Adrenal gland (tissue), 12 donors: ENCODE data around the gene LDLR. TPM values are rescaled to one million over a fixed set of nuclear protein-coding genes. Genes with fewer than 3 reads are reported as not detected.
"Not testable (repeated sequence)": the region's sequence is repeated elsewhere in the genome, so short reads cannot be mapped to it uniquely, and the experiment has no call there.

ENCODE experiments used
- DNase-seq, 7 donors: peaks; one replicate each; pipeline ENCODE4 v3.0.0-alpha.2; 2019 to 2020
- H3K27ac ChIP-seq, 5 donors: fragments of 200-600 bp; sonication (generic) in 4 of 5; 1 replicate in 3 of 5; 2 replicates in 2 of 5; pipeline versions ENCODE4 v1.5.1 to v1.8.0; 2016 to 2020; ENCODE audit warnings: mild to moderate bottlenecking in 1 of 5
- H3K27me3 ChIP-seq: fragments of 200-600 bp; 2 replicates; pipeline ENCODE4 v1.8.0; 2021
- H3K36me3 ChIP-seq, 2 donors: fragments of 200-600 bp; replicated peaks in 1 of 2; 1 replicate in 1 of 2; 2 replicates in 1 of 2; pipeline versions ENCODE4 v1.5.1 to v1.8.0; 2018 to 2022
- H3K4me1 ChIP-seq, 2 donors: fragments of 200-600 bp; replicated peaks in 1 of 2; 1 replicate in 1 of 2; 2 replicates in 1 of 2; pipeline versions ENCODE4 v1.5.1 to v1.8.0; 2018 to 2021
- H3K4me3 ChIP-seq, 4 donors: fragments of 200-600 bp; sonication (generic) in 3 of 4; one replicate each; pipeline ENCODE4 v1.5.1; 2016 to 2018
- H3K9me3 ChIP-seq, 3 donors: fragments of 200-600 bp; sonication (generic) in 1 of 3; replicated peaks in 1 of 3; 1 replicate in 2 of 3; 2 replicates in 1 of 3; pipeline versions ENCODE4 v1.5.1 to v1.8.0; 2016 to 2021
- POLR2A ChIP-seq, 2 donors: fragments of 450-650 bp; IDR thresholded peaks; one replicate each; pipeline ENCODE4 v1.6.1; 2017; ENCODE audit warnings: antibody characterized with exemption in 2 of 2, mild to moderate bottlenecking in 2 of 2, moderate library complexity in 1 of 2
- WGBS, 4 donors: extraction: QIAGEN DNeasy Blood & Tissue Kit in 2 of 4; methylation state at CpG; one replicate each; pipeline versions ENCODE4 v1.1.5 to v1.1.7; 2013 to 2017; 5-methylcytosine and 5-hydroxymethylcytosine counted together
- intact Hi-C, 2 donors: fragments of 100-400 bp; cut with DNase I; formaldehyde crosslinking; loops; one replicate each; pipeline versions ENCODE4 v1.14.1 to v1.15.0; 2022 to 2023
- polyA plus RNA-seq, 3 donors: library from polyadenylated mRNA; stranded (reverse); fragments of 200-250 nt in 2 of 3; fragments of 350-450 nt in 1 of 3; fragmentation: Illumina TruSeq in 1 of 3; extraction: RNeasy Lipid Tissue Mini Kit (QIAGEN cat#74804) in 1 of 3; gene quantifications; one replicate each; pipeline ENCODE4 v1.2.3, GENCODE V29; 2013 to 2014
- total RNA-seq, 9 donors: library from RNA; depleted of rRNA in 4 of 9; stranded (reverse); fragments of >200 nt in 4 of 9; fragments of 120-200 nt in 1 of 9; fragmentation: NEBNext Ultra II Directional in 1 of 9; extraction: Animal tissue kit (Norgen Biotek cat#: 25700) in 1 of 9; gene quantifications; one replicate each; pipeline versions ENCODE4 v1.1.0 to v1.2.4, GENCODE V29; 2013 to 2023
- TF ChIP-seq, protein P1 (sequence below), 6 experiments: fragments of 450-650 bp in 4 of 6; fragments of 200-600 bp in 2 of 6; sonication (generic) in 1 of 6; IDR thresholded peaks; 1 replicate in 5 of 6; 2 replicates in 1 of 6; pipeline versions ENCODE4 v1.5.1 to v1.8.0; 2016 to 2021; ENCODE audit warnings: antibody characterized with exemption in 6 of 6, mild to moderate bottlenecking in 2 of 6, moderate library complexity in 1 of 6
- donor health status: healthy with polysubstance abuse.
- donor health status: Bipolar disorder and iron deficiency.
- donor health status: DM: yes; HTN: yes; CAD: no.
- donor health status: DM: no; HTN: no; CAD: no.
- donor health status: DM: no; HTN: no; CAD: no.
- donor health status: DM: yes; HTN: yes; CAD: no.

The LDLR gene
- total and polyA plus RNA-seq, 12 donors = 35.4 to 2,114 (median 161) TPM

DNA sequence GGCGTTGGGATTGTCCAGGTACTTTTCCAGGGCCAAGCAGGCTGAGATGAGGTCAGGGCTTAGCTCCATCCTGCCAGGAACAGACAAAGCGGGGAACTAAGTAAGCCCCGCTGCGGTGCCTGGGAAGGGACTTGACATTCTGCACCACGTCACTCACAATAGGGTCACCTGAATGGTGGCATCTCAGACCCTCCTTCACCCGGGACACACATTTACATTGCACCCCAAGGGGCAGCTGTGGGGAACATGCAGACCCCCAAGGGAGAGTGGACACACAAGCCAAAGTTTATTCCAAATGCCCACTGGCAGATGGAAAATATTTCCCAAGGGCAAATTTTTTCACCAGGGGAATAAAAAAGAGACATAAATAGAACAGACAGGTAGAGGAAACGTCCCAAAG is 86.7 kb downstream of the LDLR start:
- intact Hi-C loops = no loop called here
- H3K27me3 ChIP-seq = no peaks in the 10 kb centered on the region
- peaks cover 0 to 69% of the 10 kb centered on the region in 2 donors for H3K36me3 ChIP-seq
- DNase-seq = no peak
- TF ChIP-seq, protein P1, sequence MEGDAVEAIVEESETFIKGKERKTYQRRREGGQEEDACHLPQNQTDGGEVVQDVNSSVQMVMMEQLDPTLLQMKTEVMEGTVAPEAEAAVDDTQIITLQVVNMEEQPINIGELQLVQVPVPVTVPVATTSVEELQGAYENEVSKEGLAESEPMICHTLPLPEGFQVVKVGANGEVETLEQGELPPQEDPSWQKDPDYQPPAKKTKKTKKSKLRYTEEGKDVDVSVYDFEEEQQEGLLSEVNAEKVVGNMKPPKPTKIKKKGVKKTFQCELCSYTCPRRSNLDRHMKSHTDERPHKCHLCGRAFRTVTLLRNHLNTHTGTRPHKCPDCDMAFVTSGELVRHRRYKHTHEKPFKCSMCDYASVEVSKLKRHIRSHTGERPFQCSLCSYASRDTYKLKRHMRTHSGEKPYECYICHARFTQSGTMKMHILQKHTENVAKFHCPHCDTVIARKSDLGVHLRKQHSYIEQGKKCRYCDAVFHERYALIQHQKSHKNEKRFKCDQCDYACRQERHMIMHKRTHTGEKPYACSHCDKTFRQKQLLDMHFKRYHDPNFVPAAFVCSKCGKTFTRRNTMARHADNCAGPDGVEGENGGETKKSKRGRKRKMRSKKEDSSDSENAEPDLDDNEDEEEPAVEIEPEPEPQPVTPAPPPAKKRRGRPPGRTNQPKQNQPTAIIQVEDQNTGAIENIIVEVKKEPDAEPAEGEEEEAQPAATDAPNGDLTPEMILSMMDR (IDR thresholded peaks at IDR 0.05) = no peak
- TF ChIP-seq POLR2A (IDR thresholded peaks at IDR 0.05) = no peak
- H3K4me1 ChIP-seq = peaks cover 2 to 17% of the 10 kb centered on the region in 2 donors
- no peak overlapping the region for H3K27ac ChIP-seq
- no peak overlapping the region for H3K4me3 ChIP-seq
- WGBS, 4 donors = 86 to 90% (median 88%) methylated on average over 7 of the region's 7 CpGs
- no peaks in the 10 kb centered on the region for H3K9me3 ChIP-seq

DNA sequence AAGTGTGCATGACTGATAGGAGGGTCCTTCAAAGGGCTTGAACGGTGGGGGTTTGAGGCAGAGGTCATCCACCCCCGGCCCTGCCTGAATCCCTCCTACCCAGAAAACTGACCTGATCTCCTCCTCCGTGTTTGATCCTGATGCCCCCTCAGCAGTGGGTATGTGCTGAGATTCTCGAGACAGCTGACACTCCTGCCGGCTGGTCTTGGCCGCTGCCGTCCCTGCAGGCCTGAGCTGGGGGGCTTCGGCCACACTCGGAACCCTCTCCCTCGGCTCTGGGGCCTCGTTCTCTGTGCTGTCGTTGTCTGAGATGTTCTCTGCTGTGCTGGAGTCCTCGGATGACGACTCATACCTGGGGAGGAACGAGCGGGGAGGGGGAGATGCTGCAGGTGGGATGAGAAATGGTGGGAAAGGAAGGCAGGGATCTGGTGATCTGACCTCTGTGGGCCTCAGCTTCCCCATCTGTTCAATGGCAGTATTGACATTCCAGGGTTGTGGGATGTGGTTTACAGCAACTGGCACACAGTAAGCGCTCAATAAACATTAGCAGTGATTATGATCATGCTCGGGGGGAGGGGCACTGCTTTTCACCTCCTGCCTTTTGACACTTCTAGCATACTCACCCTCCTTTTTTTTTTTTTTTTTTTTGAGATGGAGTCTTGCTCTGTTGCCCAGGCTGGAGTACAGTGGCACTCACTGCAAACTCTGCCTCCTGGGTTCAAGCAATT is 87.4 kb downstream of the LDLR start:
- peaks cover 0 to 11% of the 10 kb centered on the region in 2 donors for H3K4me1 ChIP-seq
- no peak for DNase-seq
- H3K27ac ChIP-seq = no peak overlapping the region
- H3K9me3 ChIP-seq = no peaks in the 10 kb centered on the region
- no peak for TF ChIP-seq POLR2A (IDR thresholded peaks at IDR 0.05)
- intact Hi-C loops = no loop called here
- H3K27me3 ChIP-seq = no peaks in the 10 kb centered on the region
- 87 to 93% (median 93%) methylated on average over 17 to 18 of the region's 18 CpGs for WGBS, 4 donors
- H3K36me3 ChIP-seq = peaks cover 0 to 68% of the 10 kb centered on the region in 2 donors
- no peak overlapping the region for H3K4me3 ChIP-seq

DNA sequence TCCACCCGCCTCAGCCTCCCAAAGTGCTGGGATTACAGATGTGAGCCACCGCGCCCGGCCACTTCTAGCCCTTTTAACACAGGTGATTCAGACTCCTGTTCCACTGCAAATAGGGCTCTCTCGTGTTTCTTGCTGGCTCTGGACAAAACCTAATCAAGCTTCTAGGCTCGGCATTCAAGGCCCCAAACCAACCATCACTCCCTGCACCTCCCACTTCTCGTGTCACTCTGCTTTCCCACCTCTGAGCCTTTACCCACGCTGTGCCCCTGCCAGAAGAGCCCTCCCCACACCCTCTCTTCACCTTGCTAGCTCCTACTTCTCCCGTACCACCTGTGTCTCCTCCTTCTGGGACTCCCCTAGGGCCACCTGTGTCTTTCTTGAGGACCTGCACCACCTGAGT is 88.3 kb downstream of the LDLR start:
- no peak for DNase-seq
- no peaks in the 10 kb centered on the region for H3K9me3 ChIP-seq
- no peak overlapping the region for H3K4me3 ChIP-seq
- H3K27ac ChIP-seq = peak overlapping the region in 1 of 5 donors; percentile 64
- 92 to 96% (median 96%) methylated on average over 9 of the region's 9 CpGs for WGBS, 4 donors
- H3K36me3 ChIP-seq = peaks cover 0 to 64% of the 10 kb centered on the region in 2 donors
- TF ChIP-seq, protein P1 (IDR thresholded peaks at IDR 0.05) = no peak
- TF ChIP-seq POLR2A (IDR thresholded peaks at IDR 0.05) = no peak
- no peaks in the 10 kb centered on the region for H3K27me3 ChIP-seq
- intact Hi-C loops = no loop called here
- peaks cover 0 to 11% of the 10 kb centered on the region in 2 donors for H3K4me1 ChIP-seq

DNA sequence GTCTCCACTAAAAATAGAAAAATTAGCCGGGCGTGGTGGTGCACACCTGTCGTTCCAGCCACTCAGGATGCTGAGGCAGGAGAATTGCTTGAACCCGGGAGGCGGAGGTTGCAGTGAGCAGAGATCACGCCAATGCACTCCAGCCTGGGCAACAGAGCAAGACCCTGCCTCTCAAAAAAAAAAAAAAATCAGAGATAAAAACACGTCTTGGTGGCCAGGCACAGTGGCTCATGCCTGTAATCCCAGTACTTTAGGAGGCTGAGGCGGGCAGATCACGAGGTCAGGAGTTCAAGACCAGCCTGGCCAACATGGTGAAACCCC is 89.8 kb downstream of the LDLR start:
- DNase-seq, intact Hi-C loops, H3K9me3 ChIP-seq, H3K4me3 ChIP-seq, H3K27me3 ChIP-seq: not testable (repeated sequence)
- Histone ChIP-seq H3K27ac (peak overlapping the region in 2 of 5 donors; percentile 41 to 64), H3K36me3 (peaks cover 0 to 56% of the 10 kb centered on the region in 2 donors), H3K4me1 (peaks cover 0 to 11% of the 10 kb centered on the region in 2 donors)
- 87 to 94% (median 89%) methylated on average over 9 of the region's 9 CpGs for WGBS, 4 donors

DNA sequence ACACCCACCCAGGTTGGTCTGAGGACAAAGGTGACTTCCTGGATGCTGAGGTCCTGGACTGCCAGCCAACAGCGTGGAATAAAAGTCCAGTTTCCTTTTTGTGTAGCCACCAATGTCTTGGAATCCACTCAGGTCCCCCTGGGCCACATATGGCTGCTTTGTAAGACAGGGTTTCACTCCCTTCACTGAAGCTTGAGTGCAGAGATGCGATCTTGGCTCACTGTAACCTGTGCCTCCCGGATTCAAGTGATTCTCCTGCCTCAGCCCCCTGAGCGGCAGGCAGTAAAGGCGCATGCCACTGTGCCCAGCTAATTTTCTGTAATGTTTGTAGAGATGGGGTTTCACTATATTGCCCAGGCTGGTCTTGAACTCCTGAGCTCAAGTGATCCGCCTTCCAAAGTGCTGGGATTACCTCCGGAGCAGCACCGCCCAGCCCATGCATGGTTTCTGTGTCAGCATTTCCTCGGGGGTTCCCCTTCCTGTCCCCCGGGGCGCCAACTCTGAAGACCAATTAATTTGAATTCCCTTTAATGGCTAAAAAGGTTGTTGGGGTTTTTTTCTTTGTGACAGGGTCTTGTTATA is 90.5 kb downstream of the LDLR start:
- Histone ChIP-seq H3K4me1 (peaks cover 0 to 18% of the 10 kb centered on the region in 2 donors), H3K9me3 (no peaks in the 10 kb centered on the region), H3K27me3 (no peaks in the 10 kb centered on the region), H3K27ac (peak overlapping the region in 1 of 5 donors; percentile 50), H3K4me3 (no peak overlapping the region), H3K36me3 (peaks cover 0 to 49% of the 10 kb centered on the region in 2 donors)
- TF ChIP-seq, protein P1 (IDR thresholded peaks at IDR 0.05) = no peak
- TF ChIP-seq POLR2A (IDR thresholded peaks at IDR 0.05) = no peak
- 62 to 74% (median 67%) methylated on average over 10 to 11 of the region's 11 CpGs for WGBS, 4 donors
- no peak for DNase-seq
- intact Hi-C loops = no loop called here
